A549 (cell line): ENCODE results near the gene ELMO3. TPM values are rescaled to one million over a fixed set of nuclear protein-coding genes. Genes with fewer than 3 reads are reported as not detected.

Source experiments
- ATAC-seq, 2 experiments: fragments of 200-7000 bp in 1 of 2; fragments of >200 bp in 1 of 2; cut with Nextera tagmentation in 1 of 2; cut with Tn5 transposase in 1 of 2; 3 replicates each; pipeline versions ENCODE4 v1.8.0 to v1.9.1; 2018 to 2020; ENCODE audit warnings: mild to moderate bottlenecking in 1 of 2, moderate library complexity in 1 of 2
- CTCF ChIA-PET: fragments of 300-600 bp; sonication (Branson Sonifier 250); formaldehyde crosslinking; extraction: SDS; loops from one replicate; lab custom pipeline; 2021; ENCODE audit warnings: antibody characterized with exemption, inconsistent platforms; lab: Yijun Ruan, JAX
- POLR2A ChIA-PET: fragments of 350-600 bp; formaldehyde crosslinking; extraction: SDS; loops from one replicate; lab custom pipeline; 2021; ENCODE audit warnings: antibody characterized with exemption, inconsistent platforms; lab: Yijun Ruan, JAX
- DNase-seq, 2 experiments: peaks; one replicate each; pipeline versions ENCODE4 v3.0.0 to v3.0.0-alpha.2; 2011 to 2016; ENCODE audit warnings: low read depth in 1 of 2, low spot score in 1 of 2
- FAIRE-seq: peaks from 2 replicates; lab custom pipeline; 2011; peaks lifted over from hg19 to GRCh38; lab: Jason Lieb, UNC
- H3K27ac ChIP-seq, 2 experiments: fragments of >200 bp; sonication (Bioruptor Twin); formaldehyde crosslinking; 3 replicates each; pipeline ENCODE4 v1.5.1; 2016 to 2017
- H3K4me1 ChIP-seq: fragments of >200 bp; sonication (Bioruptor Twin); formaldehyde crosslinking; 3 replicates; pipeline ENCODE4 v1.6.1; 2016
- H3K4me2 ChIP-seq: fragments of >200 bp; sonication (Bioruptor Twin); formaldehyde crosslinking; 3 replicates; pipeline ENCODE4 v1.6.1; 2016
- H3K4me3 ChIP-seq: fragments of >200 bp; sonication (Bioruptor Twin); formaldehyde crosslinking; 3 replicates; pipeline ENCODE4 v1.5.1; 2016
- H3K9me3 ChIP-seq: fragments of >200 bp; sonication (Bioruptor Twin); formaldehyde crosslinking; 3 replicates; pipeline ENCODE4 v1.6.1; 2016
- BHLHE40 ChIP-seq: IDR thresholded peaks from 2 replicates; pipeline ENCODE4 v1.6.1; 2012; ENCODE audit warnings: low read depth, low read length, inconsistent platforms
- CBX2 ChIP-seq: fragments of 200-600 bp; sonication (generic); IDR thresholded peaks from 2 replicates; pipeline ENCODE4 v1.6.1; 2016; ENCODE audit warnings: low read depth, mild to moderate bottlenecking, borderline replicate concordance
- EHMT2 ChIP-seq: fragments of 200-600 bp; sonication (generic); IDR thresholded peaks from 2 replicates; pipeline ENCODE4 v1.6.1; 2016; ENCODE audit warnings: antibody characterized with exemption, low read depth, mild to moderate bottlenecking, moderate library complexity
- ELK1 ChIP-seq: fragments of 150-350 bp; IDR thresholded peaks from 2 replicates; pipeline ENCODE4 v1.6.1; 2014; ENCODE audit warnings: low read depth, mild to moderate bottlenecking, low read length
- GATA3 ChIP-seq: IDR thresholded peaks from 2 replicates; pipeline ENCODE4 v1.6.1; 2012; ENCODE audit warnings: borderline replicate concordance
- HES2 ChIP-seq: fragments of >200 bp; sonication (Bioruptor Twin); formaldehyde crosslinking; IDR thresholded peaks from 2 replicates; pipeline ENCODE4 v1.6.1; 2016
- RAD21 ChIP-seq, 2 experiments: fragments of >200 bp in 1 of 2; sonication (Bioruptor Twin) in 1 of 2; formaldehyde crosslinking in 1 of 2; IDR thresholded peaks in 1 of 2; conservative IDR thresholded peaks in 1 of 2; 2 replicates in 1 of 2; 3 replicates in 1 of 2; pipeline ENCODE4 v1.6.1; 2012 to 2018; ENCODE audit warnings: inconsistent platforms in 1 of 2
- RARB ChIP-seq: fragments of 250-450 bp; sonication (Bioruptor Pico); IDR thresholded peaks from 2 replicates; pipeline ENCODE4 v1.8.0; 2021; ENCODE audit warnings: mild to moderate bottlenecking, moderate library complexity
- RFX5 ChIP-seq: fragments of 450-650 bp; IDR thresholded peaks from 2 replicates; pipeline ENCODE4 v1.7.1; 2014; ENCODE audit warnings: antibody characterized with exemption, mild to moderate bottlenecking, moderate library complexity
- RNF2 ChIP-seq: fragments of 200-600 bp; sonication (generic); IDR thresholded peaks from 2 replicates; pipeline ENCODE4 v1.6.1; 2016; ENCODE audit warnings: low read depth, mild to moderate bottlenecking, antibody characterized with exemption, moderate library complexity, borderline replicate concordance
- WGBS: methylation state at CpG from one replicate; pipeline ENCODE4 v1.1.6; 2017; ENCODE audit errors: missing lambda C conversion rate; 5-methylcytosine and 5-hydroxymethylcytosine counted together
- polyA plus RNA-seq, 4 experiments: library from polyadenylated mRNA; depleted of rRNA in 3 of 4; stranded (reverse); fragments of >200 nt; fragmentation: RNase III in 1 of 4; extraction: RNeasy Plus Mini Kit Qiagen cat#74134 plus additional on column Dnase treatment in 1 of 4; gene quantifications; 2 replicates in 3 of 4; 3 replicates in 1 of 4; pipeline ENCODE4 v1.2.3, GENCODE V29; 2011 to 2017
- small RNA-seq, 6 experiments: library from RNA; depleted of rRNA; stranded (forward); fragments of <200 nt; gene quantifications; one replicate each; pipeline ENCODE3, GENCODE V24; 2012

Gene ELMO3
- polyA plus RNA-seq, 2 of the 4 experiments (the other 2 are of a cell fraction), result 0.62 to 1.4 TPM

GRCh38 chr16:67249178-67250044 lies 50.5 kb downstream of the ELMO3 start:
- TF ChIP-seq GATA3 (no peak), RNF2 (no peak), CBX2 (no peak), RARB (CRISPR knock-in tag) (no peak), EHMT2 (no peak)
- TF ChIP-seq, all 56 proteins: peak for 0
- DNase-seq (no peak), FAIRE-seq (no peak), ATAC-seq (no peak)
- peak overlapping the region; percentile 77 to 95 for H3K27ac ChIP-seq
- WGBS, result 58% methylated on average over 18 of the region's 22 CpGs
- H3K4me1 ChIP-seq, result peaks cover 31% of the 10 kb centered on the region
- ChIA-PET CTCF (interaction anchor here (0.7 to 9.7 kb wide), 13 partner anchors 11 to 218 kb away, joined by 3 to 138 read pairs (median 4); partner anchors contain the start of genes KCTD19, LRRC36 and TMEM208), POLR2A (interaction anchor here (0.5 to 3.3 kb wide), 2 partner anchors 23 to 68 kb away, joined by 5 to 30 read pairs; partner anchors contain the start of gene TMEM208)
- H3K4me3 ChIP-seq, result peak overlapping the region; percentile 74
- peak overlapping the region; percentile 97 for H3K4me2 ChIP-seq
- H3K9me3 ChIP-seq, result no peaks in the 10 kb centered on the region

- 0 out of 3 replicates have a peak overlapping the region, but pooled peaks have one; percentile 97 for H3K4me2 ChIP-seq
- H3K4me1 ChIP-seq, result peaks cover 26% of the 10 kb centered on the region
- POLR2A ChIA-PET, result no interaction called here
- no peak for TF ChIP-seq HES2
- TF ChIP-seq RAD21 (conservative IDR thresholded peaks at IDR 0.05 in 1 of 2, IDR thresholded peaks at IDR 0.05 in 1 of 2), result no peak
- TF ChIP-seq BHLHE40, result no peak
- TF ChIP-seq RFX5, result no peak
- H3K4me3 ChIP-seq, result no peak overlapping the region
- CTCF ChIA-PET, result interaction anchor here (0.8 to 9.7 kb wide), 9 partner anchors 10 to 141 kb away, joined by 3 to 138 read pairs (median 6); partner anchors contain the start of genes KCTD19, LRRC36 and TMEM208
- WGBS, result 88% methylated on average over 4 of the region's 4 CpGs
- FAIRE-seq (no peak), ATAC-seq (no peak), DNase-seq (no peak)
- H3K9me3 ChIP-seq, result no peaks in the 10 kb centered on the region
- no peak overlapping the region for H3K27ac ChIP-seq
Observed at GRCh38 chr16:67250045-67250327, 51.1 kb downstream of the ELMO3 start.

GRCh38 chr16:67252609-67253497 lies 53.9 kb downstream of the ELMO3 start:
- CTCF ChIA-PET, result interaction anchor here (0.6 to 1.7 kb wide), 6 partner anchors 8 to 275 kb away, joined by 3 to 8 read pairs (median 3); no protein-coding TSS in a partner anchor

More at GRCh38 chr16:67252609-67253497, 53.9 kb downstream of the ELMO3 start:
- TF ChIP-seq HES2, result no peak
- no peak for TF ChIP-seq ELK1
- ATAC-seq (no peak), FAIRE-seq (no peak), DNase-seq (no peak)
- no peak overlapping the region for H3K27ac ChIP-seq
- 96% methylated on average over 4 of the region's 4 CpGs for WGBS
- peaks cover 14% of the 10 kb centered on the region for H3K4me1 ChIP-seq
- H3K4me2 ChIP-seq, result no peak overlapping the region
- H3K4me3 ChIP-seq, result no peak overlapping the region
- H3K9me3 ChIP-seq, result no peaks in the 10 kb centered on the region
- POLR2A ChIA-PET, result no interaction called here

Small RNA genes within 50 kb of the gene (small RNA-seq; reads per million reads assigned to genes)
- 0 to 6.3 (median 2.0) reads per million in 6 experiments for gene MIR328

Other genes with a start within 250 kb of the ELMO3 start
- gene CES3, start 237.9 kb upstream of the ELMO3 start, polyA plus RNA-seq (2011; rRNA removed), result 3.8 and 4.1 TPM in 2 replicates
- 2.1 to 2.7 TPM (median 2.3 TPM) in 3 replicates for gene CES3, start 237.9 kb upstream of the ELMO3 start, polyA plus RNA-seq (2017; fragmentation: RNase III; extraction: RNeasy Plus Mini Kit Qiagen cat#74134 plus additional on column Dnase treatment)
- gene CES4A, start 210.5 kb upstream of the ELMO3 start, polyA plus RNA-seq (2011; rRNA removed), result 3.5 and 4.4 TPM in 2 replicates
- 2.5 to 3.5 TPM (median 2.8 TPM) in 3 replicates for gene CES4A, start 210.5 kb upstream of the ELMO3 start, polyA plus RNA-seq (2017; fragmentation: RNase III; extraction: RNeasy Plus Mini Kit Qiagen cat#74134 plus additional on column Dnase treatment)
- 35.9 and 61.3 TPM in 2 replicates for gene CBFB, start 170.0 kb upstream of the ELMO3 start, polyA plus RNA-seq (2011; rRNA removed)
- gene CBFB, start 170.0 kb upstream of the ELMO3 start, polyA plus RNA-seq (2017; fragmentation: RNase III; extraction: RNeasy Plus Mini Kit Qiagen cat#74134 plus additional on column Dnase treatment), result 26.0 to 29.3 TPM (median 27.7 TPM) in 3 replicates
- gene PHAF1, start 89.2 kb upstream of the ELMO3 start, polyA plus RNA-seq (2011; rRNA removed), result 37.6 and 48.6 TPM in 2 replicates
- 20.7 to 21.6 TPM (median 20.9 TPM) in 3 replicates for gene PHAF1, start 89.2 kb upstream of the ELMO3 start, polyA plus RNA-seq (2017; fragmentation: RNase III; extraction: RNeasy Plus Mini Kit Qiagen cat#74134 plus additional on column Dnase treatment)
- gene B3GNT9, start 48.1 kb upstream of the ELMO3 start, polyA plus RNA-seq (2011; rRNA removed), result 6.8 and 8.5 TPM in 2 replicates
- gene B3GNT9, start 48.1 kb upstream of the ELMO3 start, polyA plus RNA-seq (2017; fragmentation: RNase III; extraction: RNeasy Plus Mini Kit Qiagen cat#74134 plus additional on column Dnase treatment), result 6.7 to 9.3 TPM (median 9.0 TPM) in 3 replicates
- gene TRADD, start 39.2 kb upstream of the ELMO3 start, polyA plus RNA-seq (2011; rRNA removed), result 7.8 and 9.1 TPM in 2 replicates
- 13.2 to 15.2 TPM (median 15.2 TPM) in 3 replicates for gene TRADD, start 39.2 kb upstream of the ELMO3 start, polyA plus RNA-seq (2017; fragmentation: RNase III; extraction: RNeasy Plus Mini Kit Qiagen cat#74134 plus additional on column Dnase treatment)
- gene FBXL8, start 39.2 kb upstream of the ELMO3 start, polyA plus RNA-seq (2011; rRNA removed), result 5.4 and 5.6 TPM in 2 replicates
- gene FBXL8, start 39.2 kb upstream of the ELMO3 start, polyA plus RNA-seq (2017; fragmentation: RNase III; extraction: RNeasy Plus Mini Kit Qiagen cat#74134 plus additional on column Dnase treatment), result 12.5 to 14.4 TPM (median 13.1 TPM) in 3 replicates
- 8.3 and 11.7 TPM in 2 replicates for gene HSF4, start 34.4 kb upstream of the ELMO3 start, polyA plus RNA-seq (2011; rRNA removed)
- 15.3 to 22.0 TPM (median 18.9 TPM) in 3 replicates for gene HSF4, start 34.4 kb upstream of the ELMO3 start, polyA plus RNA-seq (2017; fragmentation: RNase III; extraction: RNeasy Plus Mini Kit Qiagen cat#74134 plus additional on column Dnase treatment)
- 22.6 and 24.4 TPM in 2 replicates for gene NOL3, start 28.6 kb upstream of the ELMO3 start, polyA plus RNA-seq (2011; rRNA removed)
- 38.5 to 41.3 TPM (median 39.1 TPM) in 3 replicates for gene NOL3, start 28.6 kb upstream of the ELMO3 start, polyA plus RNA-seq (2017; fragmentation: RNase III; extraction: RNeasy Plus Mini Kit Qiagen cat#74134 plus additional on column Dnase treatment)
- 7.2 and 7.5 TPM in 2 replicates for gene MATCAP1, start 15.2 kb upstream of the ELMO3 start, polyA plus RNA-seq (2011; rRNA removed)
- gene MATCAP1, start 15.2 kb upstream of the ELMO3 start, polyA plus RNA-seq (2017; fragmentation: RNase III; extraction: RNeasy Plus Mini Kit Qiagen cat#74134 plus additional on column Dnase treatment), result 16.1 to 23.5 TPM (median 20.8 TPM) in 3 replicates
- gene EXOC3L1, start 9.0 kb upstream of the ELMO3 start, polyA plus RNA-seq (2011; rRNA removed), result 0.06 TPM in 1 of 2 replicates, not detected in the other
- gene EXOC3L1, start 9.0 kb upstream of the ELMO3 start, polyA plus RNA-seq (2017; fragmentation: RNase III; extraction: RNeasy Plus Mini Kit Qiagen cat#74134 plus additional on column Dnase treatment), result not detected in 3 replicates
- 65.1 and 71.8 TPM in 2 replicates for gene E2F4, start 7.0 kb upstream of the ELMO3 start, polyA plus RNA-seq (2011; rRNA removed)
- gene E2F4, start 7.0 kb upstream of the ELMO3 start, polyA plus RNA-seq (2017; fragmentation: RNase III; extraction: RNeasy Plus Mini Kit Qiagen cat#74134 plus additional on column Dnase treatment), result 66.0 to 69.6 TPM (median 66.6 TPM) in 3 replicates
- gene TMEM208, start 28.0 kb downstream of the ELMO3 start, polyA plus RNA-seq (2011; rRNA removed), result 70.2 and 73.5 TPM in 2 replicates
- gene TMEM208, start 28.0 kb downstream of the ELMO3 start, polyA plus RNA-seq (2017; fragmentation: RNase III; extraction: RNeasy Plus Mini Kit Qiagen cat#74134 plus additional on column Dnase treatment), result 103 to 114 TPM (median 114 TPM) in 3 replicates
- gene FHOD1, start 48.4 kb downstream of the ELMO3 start, polyA plus RNA-seq (2011; rRNA removed), result 16.1 and 18.1 TPM in 2 replicates
- gene FHOD1, start 48.4 kb downstream of the ELMO3 start, polyA plus RNA-seq (2017; fragmentation: RNase III; extraction: RNeasy Plus Mini Kit Qiagen cat#74134 plus additional on column Dnase treatment), result 29.1 to 34.2 TPM (median 33.6 TPM) in 3 replicates
- 0.83 and 1.1 TPM in 2 replicates for gene SLC9A5, start 49.8 kb downstream of the ELMO3 start, polyA plus RNA-seq (2011; rRNA removed)
- 1.6 to 2.6 TPM (median 2.5 TPM) in 3 replicates for gene SLC9A5, start 49.8 kb downstream of the ELMO3 start, polyA plus RNA-seq (2017; fragmentation: RNase III; extraction: RNeasy Plus Mini Kit Qiagen cat#74134 plus additional on column Dnase treatment)
- gene PLEKHG4, start 80.4 kb downstream of the ELMO3 start, polyA plus RNA-seq (2011; rRNA removed), result 10.0 and 17.7 TPM in 2 replicates
- gene PLEKHG4, start 80.4 kb downstream of the ELMO3 start, polyA plus RNA-seq (2017; fragmentation: RNase III; extraction: RNeasy Plus Mini Kit Qiagen cat#74134 plus additional on column Dnase treatment), result 15.6 to 16.6 TPM (median 15.9 TPM) in 3 replicates
- 1.1 and 2.4 TPM in 2 replicates for gene KCTD19, start 127.6 kb downstream of the ELMO3 start, polyA plus RNA-seq (2011; rRNA removed)
- 0.57 to 1.00 TPM (median 0.76 TPM) in 3 replicates for gene KCTD19, start 127.6 kb downstream of the ELMO3 start, polyA plus RNA-seq (2017; fragmentation: RNase III; extraction: RNeasy Plus Mini Kit Qiagen cat#74134 plus additional on column Dnase treatment)
- 0.57 and 0.93 TPM in 2 replicates for gene LRRC36, start 127.7 kb downstream of the ELMO3 start, polyA plus RNA-seq (2011; rRNA removed)
- 0.25 to 0.48 TPM (median 0.44 TPM) in 3 replicates for gene LRRC36, start 127.7 kb downstream of the ELMO3 start, polyA plus RNA-seq (2017; fragmentation: RNase III; extraction: RNeasy Plus Mini Kit Qiagen cat#74134 plus additional on column Dnase treatment)
- 9.4 and 10.6 TPM in 2 replicates for gene TPPP3, start 194.4 kb downstream of the ELMO3 start, polyA plus RNA-seq (2011; rRNA removed)
- 8.7 to 10.9 TPM (median 9.6 TPM) in 3 replicates for gene TPPP3, start 194.4 kb downstream of the ELMO3 start, polyA plus RNA-seq (2017; fragmentation: RNase III; extraction: RNeasy Plus Mini Kit Qiagen cat#74134 plus additional on column Dnase treatment)
- gene ZDHHC1, start 217.3 kb downstream of the ELMO3 start, polyA plus RNA-seq (2011; rRNA removed), result 3.5 and 3.8 TPM in 2 replicates
- gene ZDHHC1, start 217.3 kb downstream of the ELMO3 start, polyA plus RNA-seq (2017; fragmentation: RNase III; extraction: RNeasy Plus Mini Kit Qiagen cat#74134 plus additional on column Dnase treatment), result 5.0 to 7.2 TPM (median 5.9 TPM) in 3 replicates
- 0.53 and 0.75 TPM in 2 replicates for gene HSD11B2, start 232.0 kb downstream of the ELMO3 start, polyA plus RNA-seq (2011; rRNA removed)
- 0.93 to 1.6 TPM (median 1.2 TPM) in 3 replicates for gene HSD11B2, start 232.0 kb downstream of the ELMO3 start, polyA plus RNA-seq (2017; fragmentation: RNase III; extraction: RNeasy Plus Mini Kit Qiagen cat#74134 plus additional on column Dnase treatment)